Stimulated activated CD4-positive, alpha-beta T cell treated with anti-CD3 and anti-CD28 coated beads, Interleukin-1b, Interleukin-23, amount 100 ng/mL, for 1 hour (primary cell): ENCODE data around the gene SNX4.

Experiments used
- DNase-seq, 2 donors: peaks; one replicate each; pipeline ENCODE4 v3.0.0-alpha.2; 2020; ENCODE audit warnings: low read depth in 2 of 2

The SNX4 gene

GRCh38 chr3:125403789-125404188, 116.2 kb downstream of the SNX4 start:
- no peak for DNase-seq

GRCh38 chr3:125402639-125403038, 117.4 kb downstream of the SNX4 start:
- no peak for DNase-seq

- no peak for DNase-seq
Observed at GRCh38 chr3:125401402-125401801, 118.6 kb downstream of the SNX4 start.

- no peak for DNase-seq
Observed at GRCh38 chr3:125398952-125399351, 121.0 kb downstream of the SNX4 start.
